Fibroblast of villous mesenchyme (primary cell): ENCODE data around the gene NELL1. TPM values are rescaled to one million over a fixed set of nuclear protein-coding genes. Genes with fewer than 3 reads are reported as not detected.

Experiments used
- DNase-seq: peaks from one replicate; pipeline ENCODE4 v3.0.0-alpha.2; 2010; ENCODE audit warnings: low read depth
- H3K4me3 ChIP-seq: 2 replicates; pipeline ENCODE4 v1.5.1; 2011; ENCODE audit warnings: low read depth, mild to moderate bottlenecking, low read length
- CTCF ChIP-seq: IDR thresholded peaks from 2 replicates; pipeline ENCODE4 v1.5.1; 2012; ENCODE audit warnings: low read depth, mild to moderate bottlenecking, low read length; ENCODE audit not compliant: insufficient read depth
- total RNA-seq: library from RNA; depleted of rRNA; stranded (reverse); fragments of >200 nt; gene quantifications from 2 replicates; pipeline ENCODE4 v1.2.3, GENCODE V29; 2012

Gene NELL1
- total RNA-seq, 1 donor = not detected

DNA sequence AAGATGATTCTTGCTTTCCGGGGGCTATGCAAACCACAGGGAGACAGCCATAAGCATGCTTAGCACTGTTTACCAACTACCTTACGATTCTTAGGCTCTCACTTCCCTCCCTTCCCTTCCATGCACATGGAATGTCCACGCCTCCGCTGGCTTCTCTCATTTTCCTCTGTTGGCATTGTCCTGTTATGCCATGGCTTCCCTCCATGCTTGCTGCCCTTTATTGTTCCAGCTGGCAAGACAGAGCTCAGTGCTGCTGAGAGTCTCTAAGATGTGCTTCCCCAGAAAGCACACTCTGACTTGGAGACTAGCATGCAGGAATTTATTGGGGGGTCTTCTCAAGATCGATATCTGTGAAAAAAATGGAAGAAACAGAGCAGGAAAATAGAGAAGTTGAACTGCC is 379.2 kb downstream of the NELL1 start:
- TF ChIP-seq CTCF = no peak
- no peak for DNase-seq

DNA sequence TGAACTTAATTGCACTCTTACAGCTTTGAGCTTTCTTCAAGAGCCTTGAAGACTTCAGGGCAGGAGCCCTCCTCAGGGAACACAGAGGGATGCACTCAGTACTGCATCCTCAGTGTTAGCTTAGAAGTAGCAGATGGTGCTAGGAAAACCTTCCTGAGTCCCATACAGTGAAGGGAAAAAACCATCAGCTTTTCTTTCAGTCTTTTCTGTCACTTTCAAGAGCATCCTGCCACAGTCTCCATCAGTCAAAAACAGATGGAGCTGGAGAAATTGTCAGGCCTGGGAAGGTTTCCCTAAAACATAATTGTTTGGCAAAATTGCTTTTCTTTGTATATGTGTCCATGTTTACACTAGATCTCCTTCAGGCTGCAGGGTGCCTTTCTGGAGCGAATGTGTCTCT is 384.1 kb downstream of the NELL1 start:
- TF ChIP-seq CTCF = no peak
- DNase-seq = no peak
- H3K4me3 ChIP-seq = no peak overlapping the region

More for the DNA sequence above, 379.2 kb downstream of the NELL1 start:
- H3K4me3 ChIP-seq = no peak overlapping the region

DNA sequence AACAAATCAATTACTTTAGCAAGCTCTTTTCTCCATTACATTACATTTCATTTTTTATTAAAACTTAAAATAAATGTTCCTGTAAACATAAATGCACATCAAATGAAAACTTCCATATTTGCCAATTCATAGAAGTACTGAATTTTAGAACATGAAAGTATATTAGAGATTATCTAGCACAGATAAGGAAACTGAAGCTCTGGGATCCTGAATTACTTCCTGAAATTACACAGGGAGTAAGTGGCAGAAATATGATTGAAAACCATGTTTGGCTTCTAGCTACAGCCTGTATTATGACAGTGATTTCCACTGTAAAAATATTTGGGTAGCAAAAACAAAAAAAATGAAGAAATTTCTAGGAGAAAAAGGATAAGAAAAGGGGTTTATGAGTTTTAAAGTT is 387.3 kb downstream of the NELL1 start:
- DNase-seq = no peak

DNA sequence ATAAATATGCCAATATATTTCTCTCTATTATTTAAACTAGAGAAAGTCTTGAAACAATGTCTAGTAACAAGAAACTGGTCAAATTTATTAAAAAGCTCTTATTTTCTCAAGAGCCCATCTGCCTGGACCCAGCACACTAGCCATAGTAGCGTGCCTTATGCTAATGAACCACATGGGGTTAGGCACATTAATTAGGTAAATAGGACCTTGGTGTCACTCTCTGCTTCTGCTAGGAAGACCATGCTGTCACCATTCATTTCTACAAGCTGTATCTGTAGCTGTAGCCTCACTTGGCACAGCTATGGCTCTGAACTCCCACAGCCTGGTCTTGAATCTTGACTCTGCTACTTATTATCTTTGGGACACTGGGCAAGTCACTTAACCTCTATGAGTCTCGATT is 390.5 kb downstream of the NELL1 start:
- no peak overlapping the region for H3K4me3 ChIP-seq
- DNase-seq = no peak
- TF ChIP-seq CTCF = no peak

More for the DNA sequence above, 387.3 kb downstream of the NELL1 start:
- no peak for TF ChIP-seq CTCF
- no peak overlapping the region for H3K4me3 ChIP-seq

GRCh38 chr11:21066030-21066429 is 396.6 kb downstream of the NELL1 start:
- TF ChIP-seq CTCF = no peak
- DNase-seq = no peak
- no peak overlapping the region for H3K4me3 ChIP-seq

DNA sequence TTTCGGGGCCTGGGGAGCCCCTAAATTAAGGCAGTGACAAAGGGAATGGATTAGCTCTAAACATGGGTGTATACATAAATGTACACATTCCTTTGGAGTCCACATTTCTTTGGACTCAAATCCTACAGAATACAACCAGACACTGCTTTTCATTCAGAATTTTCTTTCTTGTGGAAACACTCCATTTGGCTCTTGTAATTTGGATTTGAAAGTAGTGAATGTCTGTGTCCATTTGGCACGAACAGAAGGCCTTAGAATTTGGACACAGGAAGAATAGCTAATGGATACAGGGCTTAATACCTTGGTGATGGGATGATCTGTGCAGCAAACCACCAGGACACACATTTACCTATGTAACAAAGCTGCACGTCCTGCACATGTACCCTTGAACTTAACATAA is 399.5 kb downstream of the NELL1 start:
- no peak overlapping the region for H3K4me3 ChIP-seq
- TF ChIP-seq CTCF = no peak
- DNase-seq = no peak

DNA sequence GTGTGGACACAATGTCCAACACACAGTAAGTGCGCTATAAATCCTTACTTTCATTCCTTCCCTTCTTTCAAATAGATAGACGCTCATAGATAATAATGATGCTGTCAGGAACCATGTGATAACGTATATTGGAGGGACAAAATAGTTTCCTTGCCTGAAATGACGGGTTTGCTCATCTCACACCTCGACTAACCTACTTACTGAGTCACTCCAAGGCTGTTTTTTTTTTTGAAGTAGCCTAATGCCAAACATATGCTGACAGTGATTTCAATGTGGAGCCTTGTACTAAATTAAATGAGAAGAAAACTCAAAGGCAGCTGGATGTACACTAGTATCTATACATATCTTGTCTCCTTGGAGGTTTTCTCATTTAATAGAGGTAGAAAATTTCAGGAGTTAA is 400.5 kb downstream of the NELL1 start:
- no peak for DNase-seq
- no peak overlapping the region for H3K4me3 ChIP-seq
- no peak for TF ChIP-seq CTCF
